ENCODE results near the gene PUSL1. TPM values are rescaled to one million over a fixed set of nuclear protein-coding genes. Genes with fewer than 3 reads are reported as not detected.

Gene PUSL1
- total RNA-seq, 2 donors from 2014 or later = 14.5 to 24.8 TPM

DNA sequence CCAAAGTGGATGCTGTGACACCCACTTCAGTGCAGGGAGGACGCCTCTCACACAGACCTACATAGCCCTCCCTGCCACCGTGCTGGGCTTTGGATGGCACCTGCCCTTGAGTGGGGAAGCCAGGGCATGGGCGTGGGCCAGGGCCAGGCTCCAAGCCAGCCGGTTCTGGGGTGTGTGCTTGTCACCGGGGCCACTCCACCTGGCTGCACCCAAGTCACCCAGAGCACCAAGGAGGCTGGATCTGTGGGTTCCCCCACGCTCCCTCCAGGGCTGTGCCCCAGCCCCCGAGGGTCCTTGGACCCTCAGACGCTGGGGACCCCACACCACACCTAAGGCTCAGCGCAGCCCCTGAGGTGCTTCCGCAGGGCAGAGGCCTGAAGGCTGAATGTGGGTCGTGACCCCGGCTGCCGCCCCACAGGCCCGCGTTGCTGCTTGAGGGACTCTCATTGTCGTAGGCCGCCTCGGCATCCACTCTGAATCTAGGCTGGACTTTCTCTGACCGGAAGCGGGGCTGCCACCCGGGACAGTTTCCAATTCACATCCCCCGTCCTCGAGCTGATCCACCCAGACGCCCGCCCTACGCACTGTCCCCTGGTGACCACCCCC is 48.5 kb downstream of the PUSL1 start:
- H3K36me3 ChIP-seq = peaks cover 8% of the 10 kb centered on the region
- H3K4me1 ChIP-seq = peaks cover 0 to 88% of the 10 kb centered on the region in 2 donors
- TF ChIP-seq, protein P1, sequence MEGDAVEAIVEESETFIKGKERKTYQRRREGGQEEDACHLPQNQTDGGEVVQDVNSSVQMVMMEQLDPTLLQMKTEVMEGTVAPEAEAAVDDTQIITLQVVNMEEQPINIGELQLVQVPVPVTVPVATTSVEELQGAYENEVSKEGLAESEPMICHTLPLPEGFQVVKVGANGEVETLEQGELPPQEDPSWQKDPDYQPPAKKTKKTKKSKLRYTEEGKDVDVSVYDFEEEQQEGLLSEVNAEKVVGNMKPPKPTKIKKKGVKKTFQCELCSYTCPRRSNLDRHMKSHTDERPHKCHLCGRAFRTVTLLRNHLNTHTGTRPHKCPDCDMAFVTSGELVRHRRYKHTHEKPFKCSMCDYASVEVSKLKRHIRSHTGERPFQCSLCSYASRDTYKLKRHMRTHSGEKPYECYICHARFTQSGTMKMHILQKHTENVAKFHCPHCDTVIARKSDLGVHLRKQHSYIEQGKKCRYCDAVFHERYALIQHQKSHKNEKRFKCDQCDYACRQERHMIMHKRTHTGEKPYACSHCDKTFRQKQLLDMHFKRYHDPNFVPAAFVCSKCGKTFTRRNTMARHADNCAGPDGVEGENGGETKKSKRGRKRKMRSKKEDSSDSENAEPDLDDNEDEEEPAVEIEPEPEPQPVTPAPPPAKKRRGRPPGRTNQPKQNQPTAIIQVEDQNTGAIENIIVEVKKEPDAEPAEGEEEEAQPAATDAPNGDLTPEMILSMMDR (IDR thresholded peaks at IDR 0.05) = no peak
- DNase-seq (ENCODE audit: low spot score) = no peak
- no peaks in the 10 kb centered on the region for H3K9me3 ChIP-seq
- H3K4me3 ChIP-seq = peak overlapping the region; percentile 42 to 55
- peak overlapping the region; percentile 77 to 88 for H3K27ac ChIP-seq
- peaks cover 6 to 19% of the 10 kb centered on the region in 2 donors for H3K27me3 ChIP-seq

DNA sequence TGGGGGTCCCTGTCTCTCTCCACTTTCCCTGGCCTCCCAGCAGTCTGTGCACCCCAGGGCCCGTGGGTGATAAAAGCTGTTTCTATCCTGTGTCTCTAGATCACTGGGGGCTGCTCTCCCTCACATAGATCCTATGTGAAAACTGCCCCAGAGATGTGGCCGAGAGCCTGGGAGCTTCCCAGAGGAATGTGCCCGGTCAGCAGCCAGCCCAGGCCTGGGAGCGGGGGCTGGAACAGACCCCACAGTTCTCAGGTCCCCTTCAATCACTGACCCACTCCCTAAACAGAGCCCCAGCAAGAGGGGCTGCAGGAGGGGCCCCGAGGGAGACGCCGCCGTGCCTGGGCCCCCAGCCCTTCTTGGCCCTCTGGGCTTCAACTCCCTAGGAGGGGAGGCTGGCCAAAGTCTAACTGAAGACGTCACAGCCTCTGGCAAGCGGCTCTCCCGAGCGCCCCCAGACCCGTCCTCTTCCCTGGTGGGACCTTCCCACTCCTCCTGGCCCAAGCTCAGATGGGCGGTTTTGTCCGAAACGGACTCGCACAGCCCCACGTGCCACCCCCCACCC is 49.6 kb downstream of the PUSL1 start:
- Histone ChIP-seq H3K4me3 (peak overlapping the region; percentile 42 to 55), H3K36me3 (peaks cover 8% of the 10 kb centered on the region), H3K4me1 (peaks cover 0 to 81% of the 10 kb centered on the region in 2 donors), H3K9me3 (no peaks in the 10 kb centered on the region), H3K27ac (peak overlapping the region; percentile 77 to 88), H3K27me3 (peaks cover 6 to 19% of the 10 kb centered on the region in 2 donors)
- no peak for DNase-seq (ENCODE audit: low spot score)
- TF ChIP-seq, protein P1 (IDR thresholded peaks at IDR 0.05) = no peak

DNA sequence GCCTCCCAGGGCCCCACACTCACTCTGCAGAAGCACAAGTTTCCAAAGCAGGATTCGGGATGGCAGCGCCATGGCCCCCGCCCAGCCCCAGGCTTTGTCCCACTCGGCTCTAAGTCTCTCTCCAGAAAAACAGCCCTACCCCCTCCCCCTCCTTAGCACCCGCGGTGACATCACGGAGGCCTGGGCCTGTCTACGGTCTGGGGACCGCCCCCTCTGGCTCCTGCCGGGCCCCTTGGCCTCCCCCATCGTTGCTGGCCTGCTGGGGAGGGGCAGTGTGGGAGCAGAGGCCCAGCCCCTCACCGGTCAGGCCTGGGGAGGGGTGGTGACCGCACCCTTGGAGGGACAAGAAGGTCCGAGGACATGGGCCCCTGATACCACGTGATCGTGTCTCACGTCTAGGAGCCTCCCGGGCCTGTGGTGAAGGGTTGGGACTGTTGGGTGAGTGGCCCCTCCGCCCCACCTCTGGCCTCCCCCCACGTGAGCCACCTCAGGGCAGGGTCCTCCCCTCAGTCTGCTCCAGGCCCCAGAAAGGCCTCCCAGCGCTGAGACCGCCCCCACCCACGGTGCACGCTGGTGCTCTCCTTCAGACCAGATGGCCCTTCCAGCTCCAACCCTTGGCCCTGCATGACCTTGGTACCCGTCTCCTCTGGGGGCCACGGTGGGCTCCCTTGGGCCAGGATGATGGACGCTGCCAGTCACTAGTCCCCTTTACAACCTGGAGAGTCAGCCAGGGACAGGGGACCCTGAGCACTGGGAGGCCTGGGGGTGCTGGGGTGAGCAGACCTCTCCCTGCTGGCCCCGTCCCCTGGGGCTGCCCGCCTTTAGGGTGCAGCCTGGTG is 50.3 kb downstream of the PUSL1 start, which contains the start of gene MXRA8:
Gene MXRA8, minus strand, starts transcription at position 123 of the 839 bp plus-strand sequence. Its CDS starts 51 bp downstream, at position 72.
- Histone ChIP-seq H3K27ac (peak within 1 kb of the TSS; percentile 77 to 88), H3K4me1 (peaks cover 0 to 74% of the 10 kb centered on the region in 2 donors), H3K9me3 (no peaks in the 10 kb centered on the region), H3K27me3 (peaks cover 6 to 17% of the 10 kb centered on the region in 2 donors), H3K4me3 (peak within 1 kb of the TSS; percentile 42 to 55), H3K36me3 (peaks cover 8% of the 10 kb centered on the region)
- TF ChIP-seq, protein P1 (IDR thresholded peaks at IDR 0.05) = no peak
- peak; percentile 86 for DNase-seq (ENCODE audit: low spot score)

DNA sequence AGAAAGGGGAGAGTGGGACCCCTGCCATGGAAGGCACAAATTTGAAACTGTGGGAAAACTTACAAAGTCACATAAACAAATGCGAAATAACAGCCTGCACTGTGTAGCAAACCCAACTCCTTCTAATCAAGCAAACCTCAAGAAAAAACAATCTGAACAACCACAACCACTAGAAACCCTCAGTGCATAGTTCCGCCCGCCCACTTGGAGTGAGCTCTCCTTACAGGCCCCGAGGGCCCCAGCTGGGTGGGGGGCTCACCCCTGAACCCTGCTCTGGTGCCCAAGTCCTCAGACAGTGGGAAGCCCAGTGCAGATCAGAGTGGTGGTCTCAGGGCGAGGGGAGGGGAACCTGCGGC is 50.9 kb downstream of the PUSL1 start:
- TF ChIP-seq, protein P1 (IDR thresholded peaks at IDR 0.05) = no peak
- DNase-seq (ENCODE audit: low spot score) = no peak

DNA sequence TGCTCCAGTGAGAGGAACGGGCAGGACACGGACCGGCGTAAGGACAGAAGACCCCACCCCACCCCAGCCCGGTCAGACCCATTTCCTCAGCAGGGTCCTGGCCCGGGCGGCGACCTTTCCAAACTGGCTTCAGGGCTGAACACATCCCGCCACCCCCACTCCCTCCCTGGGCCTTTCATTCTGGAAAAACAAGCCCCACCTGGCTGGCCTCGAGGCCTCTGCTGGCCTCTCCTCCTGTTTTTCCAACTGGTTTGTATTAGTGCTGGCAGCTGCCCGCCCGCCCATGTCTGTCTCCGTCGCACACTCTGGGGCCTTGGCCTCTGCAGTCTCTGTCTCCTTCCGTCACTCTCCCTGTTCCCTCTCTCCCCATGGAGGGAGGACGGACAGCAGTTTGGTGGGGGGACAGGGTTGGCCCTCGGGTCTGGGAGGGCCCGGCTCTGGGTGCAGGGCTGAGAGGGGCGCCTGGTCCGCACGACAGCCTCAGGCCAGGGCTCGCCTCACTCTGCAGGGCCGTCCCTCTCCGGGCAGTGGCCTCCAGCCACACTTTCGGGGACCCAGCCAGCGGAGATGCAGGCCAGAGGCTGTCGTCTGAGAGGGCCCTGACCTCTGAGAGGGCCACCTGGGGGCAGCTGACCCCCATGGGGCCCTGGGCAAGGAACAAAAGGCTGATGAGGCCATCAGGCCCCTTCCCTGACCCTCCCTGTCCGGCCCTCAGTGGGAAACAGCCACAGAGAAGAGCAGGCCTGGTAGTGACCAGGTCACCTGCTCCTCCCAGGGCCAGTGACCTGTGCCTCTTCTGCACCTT is 51.5 kb downstream of the PUSL1 start:
- TF ChIP-seq, protein P1 (IDR thresholded peaks at IDR 0.05) = no peak
- H3K36me3 ChIP-seq = no peaks in the 10 kb centered on the region
- H3K27me3 ChIP-seq = peaks cover 0 to 5% of the 10 kb centered on the region in 2 donors
- H3K4me3 ChIP-seq = peak overlapping the region in 1 of 2 donors; percentile 55
- H3K4me1 ChIP-seq = peaks cover 0 to 62% of the 10 kb centered on the region in 2 donors
- DNase-seq (ENCODE audit: low spot score) = no peak
- peak overlapping the region; percentile 77 to 88 for H3K27ac ChIP-seq
- no peaks in the 10 kb centered on the region for H3K9me3 ChIP-seq

More for the DNA sequence above, 50.9 kb downstream of the PUSL1 start:
- peak overlapping the region in 1 of 2 donors; percentile 55 for H3K4me3 ChIP-seq
- H3K36me3 ChIP-seq = peaks cover 4% of the 10 kb centered on the region
- H3K27ac ChIP-seq = peak overlapping the region; percentile 77 to 88
- peaks cover 1 to 11% of the 10 kb centered on the region in 2 donors for H3K27me3 ChIP-seq
- no peaks in the 10 kb centered on the region for H3K9me3 ChIP-seq
- peaks cover 0 to 67% of the 10 kb centered on the region in 2 donors for H3K4me1 ChIP-seq

All from right atrium auricular region (tissue), 2 donors.